HG02642 (cell line): ENCODE results near the gene DNMT1.
"Not testable (repeated sequence)": the region's sequence is repeated elsewhere in the genome, so short reads cannot be mapped to it uniquely, and the experiment has no call there.

Experiments used
- ATAC-seq: cut with Tn5 transposase; IDR thresholded peaks from one replicate; pipeline ENCODE4 v1.9.1; 2021; ENCODE audit warnings: mild to moderate bottlenecking; ENCODE audit not compliant: unreplicated experiment, poor library complexity

Gene DNMT1

GRCh38 chr19:10222201-10222890, 27.6 kb upstream of the DNMT1 start:
- no peak for ATAC-seq

- no peak for ATAC-seq
Observed at GRCh38 chr19:10220695-10221094, 25.9 kb upstream of the DNMT1 start.

- peak; percentile 50 for ATAC-seq
Observed at GRCh38 chr19:10219678-10220077, 24.9 kb upstream of the DNMT1 start.

DNA sequence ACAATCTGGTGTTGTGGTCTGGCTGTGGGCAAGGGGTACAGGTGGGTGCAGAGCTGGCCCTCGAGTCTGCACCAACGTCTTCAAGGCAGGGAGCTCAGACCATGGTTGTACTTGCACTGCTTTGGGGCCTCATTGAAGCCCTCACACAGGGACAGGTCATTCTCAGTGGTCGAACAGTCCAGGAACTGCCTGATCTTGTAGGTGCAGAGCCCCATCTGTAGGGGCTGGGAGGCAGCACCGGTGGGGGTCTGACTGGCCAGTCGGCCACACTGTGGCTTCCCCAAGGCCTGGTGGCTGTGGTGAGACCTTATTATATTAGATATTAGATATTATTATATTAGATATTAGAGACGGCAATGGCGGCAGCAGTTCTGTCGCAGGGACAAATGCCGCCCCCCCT, 22.3 kb upstream of the DNMT1 start:
- ATAC-seq, result no peak

DNA sequence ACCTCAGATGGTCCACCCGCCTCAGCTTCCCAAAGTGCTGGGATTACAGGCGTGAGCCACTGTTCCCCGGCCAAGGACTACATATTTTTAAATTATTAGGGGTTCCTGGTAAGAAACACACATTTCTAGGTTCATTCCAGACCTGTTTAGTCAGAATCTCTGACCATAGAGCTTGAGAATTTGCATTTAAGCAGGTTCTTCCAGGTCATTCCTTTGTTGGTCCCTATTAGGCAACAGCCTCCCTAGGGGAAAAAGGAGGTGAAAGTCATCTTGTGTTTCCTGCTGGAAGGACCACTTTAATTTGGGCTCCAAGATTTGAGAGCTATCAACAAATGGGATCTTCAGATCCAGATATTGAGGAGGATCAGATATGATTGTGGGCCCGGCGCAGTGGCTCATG, 20.0 kb upstream of the DNMT1 start:
- ATAC-seq, result no peak

- no peak for ATAC-seq
Observed at GRCh38 chr19:10211691-10212090, 16.9 kb upstream of the DNMT1 start.

DNA sequence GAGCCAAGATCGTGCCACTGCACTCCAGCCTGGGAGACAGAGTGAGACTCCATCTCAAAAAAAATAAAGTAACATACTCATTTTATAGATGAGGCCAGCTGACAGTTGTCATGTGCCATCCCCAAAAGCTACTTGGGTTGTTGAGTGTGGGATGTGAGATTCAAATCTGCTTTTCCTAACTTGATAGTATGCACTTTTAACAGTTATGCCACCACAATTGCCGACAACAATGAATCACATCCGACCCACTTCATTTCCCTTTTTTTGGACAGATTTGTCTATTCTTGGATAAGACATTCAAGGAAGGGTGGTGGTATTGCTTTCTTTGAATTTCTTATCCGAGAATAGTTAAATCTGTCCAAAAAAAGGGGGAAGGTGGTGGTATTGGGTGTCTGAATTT, 16.3 kb upstream of the DNMT1 start:
- ATAC-seq, result no peak

DNA sequence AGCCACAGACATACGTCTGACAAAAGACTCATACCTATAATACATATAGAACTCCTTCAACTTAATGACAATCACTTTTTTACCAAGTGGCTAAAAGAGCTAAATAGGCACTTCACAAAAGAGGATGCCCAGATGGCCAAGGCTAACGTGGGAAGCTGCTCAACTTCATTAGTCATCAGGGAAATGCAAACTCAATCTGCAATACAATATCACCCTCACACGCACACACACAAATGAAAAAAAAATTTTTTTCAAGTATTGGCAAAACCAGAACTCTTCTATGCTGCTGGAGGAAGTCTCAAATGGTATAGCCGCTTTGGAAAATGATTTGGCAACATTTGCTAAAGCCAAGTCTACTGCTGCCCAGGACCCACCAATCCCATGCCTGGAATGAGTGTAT, 14.6 kb upstream of the DNMT1 start:
- ATAC-seq, result no peak

DNA sequence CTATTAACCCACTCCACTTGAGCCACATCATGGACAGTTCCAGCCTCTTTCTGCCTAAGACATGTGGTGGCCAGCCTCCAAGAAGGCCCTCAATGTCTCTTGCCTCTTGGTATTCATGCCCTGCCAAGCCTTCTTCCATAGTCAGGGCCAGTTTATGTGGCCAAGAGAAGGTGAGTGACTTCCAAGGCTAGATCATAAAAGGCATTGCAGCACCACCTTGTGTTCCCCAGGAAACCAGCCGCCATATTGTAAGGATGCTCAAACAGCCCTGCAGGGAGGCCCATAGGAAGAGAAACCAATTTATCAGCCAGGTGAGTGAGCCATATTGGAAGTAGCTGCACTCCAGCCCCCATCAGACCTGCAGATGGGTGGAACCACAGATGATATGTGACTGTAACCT, 12.3 kb upstream of the DNMT1 start:
- ATAC-seq, result no peak

GRCh38 chr19:10206226-10206885, 11.6 kb upstream of the DNMT1 start:
- no peak for ATAC-seq

DNA sequence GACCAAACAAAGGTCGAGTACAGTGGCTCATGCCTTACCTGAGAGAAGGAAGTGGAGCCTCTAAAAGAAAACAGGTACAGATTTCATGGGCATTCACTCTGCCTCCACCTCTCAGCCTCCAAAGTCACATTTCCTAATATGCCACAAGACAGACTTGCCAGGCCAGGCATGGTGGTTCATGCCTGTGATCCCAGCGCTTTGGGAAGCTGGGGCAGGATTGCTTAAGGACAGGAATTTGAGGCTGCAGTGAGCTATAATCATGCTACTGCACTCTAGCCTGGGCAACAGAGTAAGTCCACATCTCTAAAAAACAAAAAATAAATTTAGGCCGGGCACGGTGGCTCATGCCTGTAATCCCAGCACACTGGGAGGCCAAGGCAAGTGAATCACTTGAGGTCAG, 10.9 kb upstream of the DNMT1 start:
- ATAC-seq, result no peak

DNA sequence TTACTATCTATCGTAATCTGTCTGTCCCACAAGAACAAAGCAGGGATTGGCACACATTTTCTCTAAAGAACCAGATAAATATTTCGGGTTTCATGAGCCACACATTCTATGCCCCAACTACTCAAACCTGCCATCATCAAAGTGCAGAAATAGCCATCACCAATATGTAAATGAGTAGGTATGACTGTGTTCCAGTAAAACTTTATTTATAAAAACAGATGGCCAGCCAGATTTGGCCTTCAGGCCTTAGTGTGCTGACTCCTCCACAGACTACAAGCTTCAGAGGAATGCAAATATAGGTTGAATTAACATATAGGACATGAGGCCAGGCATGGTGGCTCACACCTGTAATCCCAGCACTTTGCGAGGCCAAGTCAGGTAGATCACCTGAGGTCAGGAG, 8.9 kb upstream of the DNMT1 start:
- no peak for ATAC-seq

GRCh38 chr19:10201176-10201575, 6.4 kb upstream of the DNMT1 start:
- no peak for ATAC-seq

- not testable (repeated sequence) for ATAC-seq
Observed at GRCh38 chr19:10200101-10200500, 5.3 kb upstream of the DNMT1 start.

DNA sequence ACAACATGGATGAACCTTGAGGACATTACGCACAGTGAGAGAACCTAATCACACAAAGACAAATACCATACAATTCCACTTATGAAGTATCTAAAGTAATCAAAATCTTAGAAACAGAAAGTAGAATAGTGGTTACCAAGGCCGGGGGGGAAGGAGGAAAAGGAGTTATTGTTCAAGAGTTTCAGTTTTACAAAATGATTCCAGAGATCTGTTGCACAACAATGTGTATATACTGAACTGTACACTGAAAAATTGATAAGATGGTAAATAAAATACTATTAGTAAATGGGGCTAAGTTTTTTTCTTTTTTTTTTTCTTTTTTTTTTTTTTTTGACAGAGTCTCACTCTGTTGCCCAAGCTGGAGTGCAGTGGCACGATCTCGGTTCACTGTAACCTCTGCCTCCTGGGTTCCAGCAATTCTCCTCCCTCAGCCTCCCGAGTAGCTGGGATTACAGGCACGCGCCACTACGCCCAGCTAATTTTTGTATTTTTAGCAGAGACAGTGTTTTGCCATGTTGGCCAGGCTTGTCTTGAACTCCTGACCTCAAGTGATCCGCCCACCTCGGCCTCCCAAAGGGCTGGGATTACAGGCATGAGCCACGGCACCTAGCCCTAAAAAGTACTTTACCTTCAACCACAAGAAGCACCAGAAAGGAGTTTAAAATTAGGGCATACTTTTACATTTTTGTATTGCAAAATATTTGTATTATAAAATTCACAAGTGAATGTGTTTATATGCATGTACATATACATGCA, 4.3 kb upstream of the DNMT1 start:
- not testable (repeated sequence) for ATAC-seq

DNA sequence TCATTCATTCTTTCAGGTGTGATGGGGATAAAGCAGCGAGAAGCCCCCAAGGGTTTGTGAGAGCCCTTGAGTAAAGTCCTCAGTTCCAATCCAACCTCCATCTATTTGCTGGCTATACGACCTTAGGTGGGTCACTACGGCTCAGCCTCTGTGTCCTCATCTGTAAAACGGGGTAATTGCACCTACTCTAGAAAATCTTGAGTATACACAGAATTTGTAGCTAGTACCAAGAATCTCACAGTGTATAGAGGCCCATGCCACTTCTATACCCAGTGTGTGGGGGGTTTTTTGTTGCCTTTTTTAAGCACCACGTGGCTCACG, 406 bp upstream of the DNMT1 start:
- ATAC-seq, result no peak

DNA sequence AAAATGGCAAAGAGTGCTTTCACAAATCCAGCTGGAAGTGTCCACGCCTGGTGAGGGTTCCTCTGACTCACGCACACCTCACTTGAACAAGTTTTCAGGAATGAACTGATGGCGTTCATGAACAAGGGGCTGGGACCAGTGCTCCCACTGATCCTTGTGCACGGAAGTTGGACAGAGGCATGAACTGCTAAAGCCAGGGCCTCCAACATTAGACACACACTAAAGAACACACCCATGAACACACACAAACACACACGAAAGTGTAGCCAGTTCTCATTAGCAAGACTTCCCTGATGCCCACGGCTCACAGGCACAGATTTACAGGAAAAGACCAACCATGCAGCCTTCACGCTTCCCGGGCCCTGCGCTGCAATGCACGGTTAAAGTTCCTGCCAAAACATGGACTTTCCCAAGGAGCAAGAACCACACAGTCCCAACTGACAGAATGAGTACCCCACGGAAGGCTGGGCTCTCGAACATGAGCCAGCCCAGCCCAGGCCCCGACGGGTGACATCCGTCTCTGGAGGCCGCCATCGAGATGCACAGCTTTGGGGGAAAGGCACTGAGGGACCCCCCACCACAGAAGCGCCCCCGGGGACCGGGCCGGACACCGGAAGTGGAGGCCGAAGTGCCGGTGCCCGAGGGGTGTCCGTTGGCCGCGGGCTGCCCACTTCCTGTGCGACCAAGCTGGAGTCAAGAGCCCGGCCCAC, 808 bp downstream of the DNMT1 start:
- ATAC-seq, result peak; percentile 23

DNA sequence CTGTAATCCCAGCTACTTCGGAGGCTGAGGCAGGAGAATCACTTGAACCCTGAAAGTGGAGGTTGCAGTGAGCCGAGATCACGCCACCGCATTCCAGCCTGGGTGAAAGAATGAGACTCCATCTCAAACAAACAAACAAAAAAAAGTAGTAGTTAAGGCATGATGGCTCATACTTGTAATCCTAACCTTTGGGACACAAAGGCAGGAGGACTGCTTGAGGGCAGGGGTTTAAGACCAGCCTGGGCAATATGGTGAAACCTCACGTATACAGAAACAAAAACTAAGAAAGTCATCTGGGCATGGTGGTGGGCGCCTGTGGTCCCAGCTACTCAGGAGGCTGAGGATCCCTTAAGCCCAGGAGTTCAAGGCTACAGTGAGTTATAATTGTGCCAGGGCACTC, 1.8 kb downstream of the DNMT1 start:
- ATAC-seq, result no peak

DNA sequence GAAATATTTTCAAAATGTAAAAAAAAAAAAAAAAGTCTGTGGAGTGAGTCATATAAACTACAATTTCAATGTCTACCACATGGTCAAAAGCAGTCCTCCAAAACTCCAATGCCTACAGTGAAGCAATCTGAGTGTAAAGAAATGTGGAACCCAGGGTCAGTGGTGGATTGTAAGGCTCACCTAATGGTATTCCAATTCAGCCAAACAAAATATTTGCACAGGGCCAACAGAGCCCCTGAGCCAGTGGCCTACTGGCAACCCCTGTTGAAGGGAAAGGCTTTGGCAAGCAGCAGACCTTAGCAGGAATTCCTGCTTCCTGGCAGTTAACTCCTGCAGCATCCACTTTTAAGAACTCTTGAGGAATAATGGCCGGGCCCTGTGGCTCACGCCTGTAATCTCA, 3.4 kb downstream of the DNMT1 start:
- no peak for ATAC-seq

DNA sequence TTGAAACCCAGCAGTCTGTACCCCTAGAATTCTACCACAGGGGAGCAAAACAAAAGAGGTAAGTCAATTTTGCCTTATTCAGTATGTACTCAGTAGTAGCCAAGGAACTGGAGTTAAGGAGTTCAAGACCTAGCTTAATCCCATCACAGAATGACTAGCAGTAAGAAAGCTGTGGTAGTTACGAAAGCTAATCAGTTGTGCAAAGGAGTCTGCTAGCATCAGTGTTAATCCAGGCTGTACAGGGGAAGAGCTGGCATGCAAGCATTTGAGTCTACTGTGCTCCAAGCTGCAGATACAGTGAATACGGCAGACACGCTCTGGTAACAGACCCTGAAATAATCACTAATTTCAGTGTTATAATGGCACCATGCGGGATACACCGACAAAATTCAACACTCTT, 4.7 kb downstream of the DNMT1 start:
- ATAC-seq, result no peak

GRCh38 chr19:10189616-10190015, 5.1 kb downstream of the DNMT1 start:
- no peak for ATAC-seq
